Body of pancreas (tissue), 4 donors: ENCODE results near the gene IL11. TPM values are rescaled to one million over a fixed set of nuclear protein-coding genes. Genes with fewer than 3 reads are reported as not detected.

Experiments
- ATAC-seq: fragments of 150-250 bp; one replicate; pipeline ENCODE4 v1.9.1; 2016
- DNase-seq, 4 donors: peaks; one replicate each; pipeline ENCODE4 v3.0.0-alpha.2; 2019
- H3K27ac ChIP-seq, 4 donors: fragments of 200-600 bp; sonication (generic); 1 replicate in 3 of 4; 2 replicates in 1 of 4; pipeline versions ENCODE4 v1.5.1 to v1.6.1; 2016 to 2019; ENCODE audit warnings: mild to moderate bottlenecking in 1 of 4, mixed read lengths in 1 of 4, moderate library complexity in 1 of 4
- H3K27me3 ChIP-seq, 2 donors: fragments of 200-600 bp; sonication (generic); one replicate each; pipeline ENCODE4 v1.6.0; 2016; ENCODE audit warnings: mild to moderate bottlenecking in 1 of 2
- H3K36me3 ChIP-seq, 2 donors: fragments of 200-600 bp; sonication (generic); replicated peaks in 1 of 2; 2 replicates each; pipeline ENCODE4 v1.5.1; 2016; ENCODE audit warnings: low read depth in 2 of 2; ENCODE audit not compliant: insufficient read depth in 1 of 2
- H3K4me1 ChIP-seq: fragments of 200-600 bp; sonication (generic); one replicate; pipeline ENCODE4 v1.6.0; 2016
- H3K4me3 ChIP-seq, 2 donors: fragments of 200-600 bp; sonication (generic); 1 replicate in 1 of 2; 2 replicates in 1 of 2; pipeline ENCODE4 v1.5.1; 2016 to 2019
- H3K9me3 ChIP-seq, 3 donors: fragments of 200-600 bp; sonication (generic); 1 replicate in 2 of 3; 2 replicates in 1 of 3; pipeline ENCODE4 v1.5.1; 2016
- POLR2A ChIP-seq, 3 donors: fragments of 450-650 bp; IDR thresholded peaks; one replicate each; pipeline ENCODE4 v1.6.1; 2016; ENCODE audit warnings: antibody characterized with exemption in 3 of 3, mild to moderate bottlenecking in 2 of 3
- WGBS, 2 donors: methylation state at CpG; one replicate each; pipeline ENCODE4 v1.1.5; 2017; 5-methylcytosine and 5-hydroxymethylcytosine counted together
- intact Hi-C: fragments of 100-400 bp; cut with DNase I; formaldehyde crosslinking; loops from one replicate; pipeline ENCODE4 v1.15.1; 2023
- total RNA-seq, 2 donors: library from RNA; depleted of rRNA; stranded (reverse); fragments of >200 nt; gene quantifications; one replicate each; pipeline ENCODE4 v1.1.0, GENCODE V29; 2016
- TF ChIP-seq, protein P1 (sequence below), 7 experiments: fragments of 450-650 bp in 4 of 7; fragments of 200-600 bp in 3 of 7; sonication (generic) in 3 of 7; IDR thresholded peaks; one replicate each; pipeline ENCODE4 v1.5.1; 2016 to 2019; ENCODE audit warnings: antibody characterized with exemption in 7 of 7

The IL11 gene
- total RNA-seq, 2 donors from 2014 or later = not detected

DNA sequence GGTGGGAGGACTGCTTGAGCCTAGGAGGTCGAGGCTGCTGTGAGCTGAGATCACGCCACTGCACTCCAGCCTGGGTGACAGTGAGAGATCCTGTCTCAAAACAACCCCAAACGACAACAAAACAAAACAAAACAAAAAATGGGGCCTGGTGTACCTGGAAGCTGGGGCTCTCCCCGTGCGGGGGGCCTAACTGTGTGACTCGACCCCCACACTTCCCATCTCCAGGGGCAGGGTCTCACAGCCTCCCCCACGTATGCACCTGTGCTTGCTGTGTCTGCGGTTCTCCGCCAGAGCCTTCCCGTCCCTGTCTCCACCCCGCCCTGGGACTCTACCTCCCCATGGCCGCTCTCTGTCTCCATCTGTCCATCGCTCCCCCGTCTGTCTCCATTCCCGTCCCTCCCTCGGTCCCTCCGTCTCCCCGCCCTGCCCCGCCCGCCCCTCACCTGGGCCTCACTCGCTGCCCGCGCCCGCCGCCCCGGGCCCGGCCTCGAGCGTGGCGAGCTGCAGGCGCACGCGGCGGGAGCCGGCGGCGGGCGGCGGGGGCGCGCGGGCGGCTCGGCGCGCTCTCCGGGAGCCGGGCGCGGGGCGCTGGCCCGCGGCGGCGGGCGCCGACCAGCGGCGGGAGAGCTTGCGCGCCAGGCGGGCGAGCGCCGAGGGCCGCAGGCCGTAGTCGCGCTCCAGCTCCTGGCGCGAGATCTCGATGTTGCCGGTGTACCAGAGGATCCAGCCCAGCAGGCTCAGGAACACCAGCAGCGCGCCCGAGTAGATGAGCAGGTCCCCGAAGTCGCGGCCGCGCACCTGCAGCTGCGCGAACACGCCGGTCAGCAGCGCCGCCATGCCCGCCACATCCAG is 13.2 kb upstream of the IL11 start:
- intact Hi-C loops = loop anchor here (10.0 kb wide), 1 partner anchor 79 kb away; no protein-coding TSS in a partner anchor
- no peak overlapping the region for H3K4me3 ChIP-seq
- peak overlapping the region; percentile 84 to 96 (median 94) for H3K27ac ChIP-seq
- TF ChIP-seq, protein P1, sequence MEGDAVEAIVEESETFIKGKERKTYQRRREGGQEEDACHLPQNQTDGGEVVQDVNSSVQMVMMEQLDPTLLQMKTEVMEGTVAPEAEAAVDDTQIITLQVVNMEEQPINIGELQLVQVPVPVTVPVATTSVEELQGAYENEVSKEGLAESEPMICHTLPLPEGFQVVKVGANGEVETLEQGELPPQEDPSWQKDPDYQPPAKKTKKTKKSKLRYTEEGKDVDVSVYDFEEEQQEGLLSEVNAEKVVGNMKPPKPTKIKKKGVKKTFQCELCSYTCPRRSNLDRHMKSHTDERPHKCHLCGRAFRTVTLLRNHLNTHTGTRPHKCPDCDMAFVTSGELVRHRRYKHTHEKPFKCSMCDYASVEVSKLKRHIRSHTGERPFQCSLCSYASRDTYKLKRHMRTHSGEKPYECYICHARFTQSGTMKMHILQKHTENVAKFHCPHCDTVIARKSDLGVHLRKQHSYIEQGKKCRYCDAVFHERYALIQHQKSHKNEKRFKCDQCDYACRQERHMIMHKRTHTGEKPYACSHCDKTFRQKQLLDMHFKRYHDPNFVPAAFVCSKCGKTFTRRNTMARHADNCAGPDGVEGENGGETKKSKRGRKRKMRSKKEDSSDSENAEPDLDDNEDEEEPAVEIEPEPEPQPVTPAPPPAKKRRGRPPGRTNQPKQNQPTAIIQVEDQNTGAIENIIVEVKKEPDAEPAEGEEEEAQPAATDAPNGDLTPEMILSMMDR (IDR thresholded peaks at IDR 0.05) = peak in 4 of 7 experiments; percentile 9 to 60 (median 33)
- TF ChIP-seq POLR2A (IDR thresholded peaks at IDR 0.05) = peak; percentile 15 to 58 (median 58)
- WGBS, 2 donors = 5 to 25% methylated on average over 9 to 60 of the region's 88 CpGs
- DNase-seq = peak; percentile 69 to 74 (median 72)
- H3K4me1 ChIP-seq = peaks cover 48% of the 10 kb centered on the region
- no peaks in the 10 kb centered on the region for H3K9me3 ChIP-seq
- no peaks in the 10 kb centered on the region for H3K27me3 ChIP-seq
- peak; percentile 38 for ATAC-seq
- peaks cover 0 to 6% of the 10 kb centered on the region in 2 donors for H3K36me3 ChIP-seq

GRCh38 chr19:55382522-55383054 is 12.3 kb upstream of the IL11 start:
- no peaks in the 10 kb centered on the region for H3K36me3 ChIP-seq
- no peaks in the 10 kb centered on the region for H3K9me3 ChIP-seq
- no peak overlapping the region for H3K4me3 ChIP-seq
- H3K27ac ChIP-seq = no peak overlapping the region
- intact Hi-C loops = loop anchor here (10.0 kb wide), 1 partner anchor 78 kb away; no protein-coding TSS in a partner anchor
- ATAC-seq = no peak
- H3K27me3 ChIP-seq = no peaks in the 10 kb centered on the region
- H3K4me1 ChIP-seq = peaks cover 39% of the 10 kb centered on the region
- no peak for TF ChIP-seq POLR2A (IDR thresholded peaks at IDR 0.05)
- TF ChIP-seq, protein P1 (IDR thresholded peaks at IDR 0.05) = no peak
- 88 to 100% methylated on average over 3 of the region's 3 CpGs for WGBS, 2 donors
- no peak for DNase-seq

GRCh38 chr19:55382013-55382412 is 11.8 kb upstream of the IL11 start:
- no peaks in the 10 kb centered on the region for H3K9me3 ChIP-seq
- DNase-seq = no peak
- H3K36me3 ChIP-seq = no peaks in the 10 kb centered on the region
- H3K4me3 ChIP-seq = no peak overlapping the region
- no peaks in the 10 kb centered on the region for H3K27me3 ChIP-seq
- ATAC-seq = no peak
- intact Hi-C loops = loop anchor here (10.0 kb wide), 1 partner anchor 77 kb away; no protein-coding TSS in a partner anchor
- WGBS, 2 donors = 100% methylated on average over 5 of the region's 5 CpGs
- peaks cover 33% of the 10 kb centered on the region for H3K4me1 ChIP-seq
- no peak overlapping the region for H3K27ac ChIP-seq
- TF ChIP-seq, protein P1 (IDR thresholded peaks at IDR 0.05) = no peak
- no peak for TF ChIP-seq POLR2A (IDR thresholded peaks at IDR 0.05)

DNA sequence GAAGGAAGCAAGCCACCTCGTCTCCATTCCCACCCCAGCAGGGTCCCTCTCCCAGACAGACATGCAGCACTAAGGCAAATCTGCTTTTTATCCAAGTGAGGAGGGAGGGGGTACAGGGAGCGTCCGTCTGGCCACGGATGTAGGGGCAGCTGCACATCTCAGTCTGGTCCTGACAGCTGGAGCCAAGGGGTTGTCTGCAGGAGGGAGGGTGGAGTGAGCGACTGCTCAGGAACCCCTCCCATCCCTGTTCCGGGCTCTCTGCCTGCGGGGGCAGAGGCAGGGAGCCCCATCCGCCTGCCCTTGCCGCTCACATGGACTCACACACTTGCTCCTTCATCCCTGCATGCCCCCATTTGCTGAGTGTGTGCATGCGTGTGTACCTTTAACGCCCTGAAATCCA is 8.9 kb upstream of the IL11 start:
- Histone ChIP-seq H3K4me1 (peaks cover 23% of the 10 kb centered on the region), H3K9me3 (no peaks in the 10 kb centered on the region), H3K27me3 (peaks cover 0 to under 1% of the 10 kb centered on the region in 2 donors), H3K36me3 (no peaks in the 10 kb centered on the region), H3K27ac (no peak overlapping the region), H3K4me3 (no peak overlapping the region)
- 73 to 85% methylated on average over 10 to 11 of the region's 11 CpGs for WGBS, 2 donors
- TF ChIP-seq, protein P1 (IDR thresholded peaks at IDR 0.05) = no peak
- no peak for TF ChIP-seq POLR2A (IDR thresholded peaks at IDR 0.05)
- intact Hi-C loops = no loop called here
- no peak for DNase-seq
- ATAC-seq = no peak
